HepG2 (cell line): ENCODE measurements around the gene FAM131A. TPM values are rescaled to one million over a fixed set of nuclear protein-coding genes. Genes with fewer than 3 reads are reported as not detected.

ENCODE experiments used
- ARID3A ChIP-seq: IDR thresholded peaks from 2 replicates; pipeline ENCODE4 v1.6.1; 2012; ENCODE audit warnings: low read depth, low read length, improper control_type of control experiment
- CCDC6 ChIP-seq: sonication (generic); formaldehyde crosslinking; IDR thresholded peaks from 2 replicates; pipeline ENCODE4 v1.8.1; 2022; ENCODE audit warnings: mild to moderate bottlenecking, missing genetic modification reagents, moderate library complexity
- ELF3 ChIP-seq: IDR thresholded peaks from 2 replicates; pipeline ENCODE4 v1.6.1; 2016; ENCODE audit warnings: missing genetic modification reagents, missing compliant biosample characterization
- GTF2F1 ChIP-seq: fragments of 150-350 bp; IDR thresholded peaks from 2 replicates; pipeline ENCODE4 v1.6.1; 2014; ENCODE audit warnings: low read length
- HNF1B ChIP-seq: sonication (generic); formaldehyde crosslinking; IDR thresholded peaks from 2 replicates; pipeline ENCODE4 v1.5.1; 2020; ENCODE audit warnings: mild to moderate bottlenecking, moderate library complexity, missing genetic modification reagents
- HOXA3 ChIP-seq: sonication (generic); formaldehyde crosslinking; IDR thresholded peaks from 2 replicates; pipeline ENCODE4 v1.5.0; 2020; ENCODE audit warnings: missing genetic modification reagents
- IKZF5 ChIP-seq: IDR thresholded peaks from 2 replicates; pipeline ENCODE4 v1.6.1; 2018; ENCODE audit warnings: missing genetic modification reagents, mild to moderate bottlenecking, missing compliant biosample characterization
- NFE2L2 ChIP-seq: fragments of 150-350 bp; IDR thresholded peaks from 2 replicates; pipeline ENCODE4 v1.6.1; 2014; ENCODE audit warnings: low read length
- POGK ChIP-seq: sonication (generic); formaldehyde crosslinking; conservative IDR thresholded peaks from 2 replicates; pipeline ENCODE4 v1.8.0; 2022; ENCODE audit warnings: mild to moderate bottlenecking, moderate library complexity, missing genetic modification reagents
- SNAPC5 ChIP-seq: sonication (generic); formaldehyde crosslinking; IDR thresholded peaks from 2 replicates; pipeline ENCODE4 v1.8.1; 2023; ENCODE audit warnings: mild to moderate bottlenecking, missing genetic modification reagents, borderline replicate concordance
- SNRNP70 ChIP-seq: fragments of 200-400 bp; formaldehyde crosslinking; IDR thresholded peaks from 2 replicates; pipeline ENCODE4 v1.6.1; 2017; ENCODE audit warnings: mild to moderate bottlenecking, low read depth, low read length, moderate library complexity
- TEAD2 ChIP-seq: sonication (generic); formaldehyde crosslinking; IDR thresholded peaks from 2 replicates; pipeline ENCODE4 v1.9.0; 2021; ENCODE audit warnings: missing genetic modification reagents
- TMF1 ChIP-seq: sonication (generic); formaldehyde crosslinking; IDR thresholded peaks from 2 replicates; pipeline ENCODE4 v1.8.1; 2022; ENCODE audit warnings: low read depth, missing genetic modification reagents
- ZBTB42 ChIP-seq: sonication (generic); formaldehyde crosslinking; IDR thresholded peaks from 2 replicates; pipeline ENCODE4 v1.5.0; 2020; ENCODE audit warnings: mild to moderate bottlenecking, missing genetic modification reagents
- ZC3H13 ChIP-seq: sonication (generic); formaldehyde crosslinking; IDR thresholded peaks from 2 replicates; pipeline ENCODE4 v1.8.1; 2023; ENCODE audit warnings: mild to moderate bottlenecking, missing genetic modification reagents, moderate library complexity
- ZFP91 ChIP-seq: sonication (generic); formaldehyde crosslinking; IDR thresholded peaks from 2 replicates; pipeline ENCODE4 v1.9.0; 2022; ENCODE audit warnings: missing genetic modification reagents, mild to moderate bottlenecking, borderline replicate concordance
- ZFX ChIP-seq: sonication (generic); formaldehyde crosslinking; IDR thresholded peaks from 2 replicates; pipeline ENCODE4 v1.4.0; 2020; ENCODE audit warnings: mild to moderate bottlenecking, low read depth, missing genetic modification reagents, moderate library complexity
- ZKSCAN5 ChIP-seq: sonication (generic); formaldehyde crosslinking; IDR thresholded peaks from 2 replicates; pipeline ENCODE4 v1.5.1; 2020; ENCODE audit warnings: mild to moderate bottlenecking, missing genetic modification reagents
- ZNF282 ChIP-seq: fragments of 450-650 bp; IDR thresholded peaks from 2 replicates; pipeline ENCODE4 v1.6.1; 2018; ENCODE audit not compliant: partially characterized antibody
- ZNF3 ChIP-seq: IDR thresholded peaks from 2 replicates; pipeline ENCODE4 v1.7.0; 2017; ENCODE audit warnings: inconsistent platforms
- ZNF746 ChIP-seq: sonication (generic); formaldehyde crosslinking; IDR thresholded peaks from 2 replicates; pipeline ENCODE4 v1.8.0; 2022; ENCODE audit warnings: mild to moderate bottlenecking, missing genetic modification reagents
- ZNF782 ChIP-seq: sonication (generic); formaldehyde crosslinking; IDR thresholded peaks from 2 replicates; pipeline ENCODE4 v1.4.0; 2020; ENCODE audit warnings: missing genetic modification reagents, mild to moderate bottlenecking, borderline replicate concordance
- polyA plus RNA-seq, 8 experiments: library from polyadenylated mRNA; depleted of rRNA in 3 of 8; stranded (reverse) in 7 of 8; unstranded in 1 of 8; fragments of >200 nt; fragmentation: Illumina TruSeq in 4 of 8; extraction: Trizol in 4 of 8; gene quantifications; 2 replicates each; pipeline versions ENCODE4 v1.2.1 to v1.2.3, GENCODE V29; 2011 to 2016; ENCODE audit warnings: low read depth in 4 of 8, missing spikeins in 1 of 8, mixed read lengths in 1 of 8; ENCODE audit not compliant: insufficient read depth in 1 of 8
- total RNA-seq, 5 experiments: library from RNA; depleted of rRNA; stranded (reverse); fragments of >200 nt; fragmentation: Illumina TruSeq; extraction: Trizol; gene quantifications; 2 replicates each; pipeline ENCODE4 v1.2.3, GENCODE V29; 2016; ENCODE audit warnings: low read depth in 1 of 5

The FAM131A gene
- total and polyA plus RNA-seq, 2 of the 13 experiments (the other 11 are each of a cell fraction or from before 2014, with no cell fraction given), result 9.2 to 9.3 TPM

- TF ChIP-seq TEAD2 (CRISPR knock-in tag) (0 out of 2 replicates have a peak, but pooled peaks have one; percentile 52), ZFP91 (CRISPR knock-in tag) (no peak; the same call in 1 of the 2 replicates), ZNF282 (no peak), SNAPC5 (CRISPR knock-in tag) (no peak; the same call in 1 of the 2 replicates), SNRNP70 (no peak), ZNF3 (CRISPR knock-in tag) (no peak), ZNF782 (no peak), NFE2L2 (no peak), ZBTB42 (CRISPR knock-in tag) (no peak), TMF1 (CRISPR knock-in tag) (no peak), ZKSCAN5 (CRISPR knock-in tag) (peak; percentile 79; the same call in 1 of the 2 replicates), HOXA3 (no peak), ZC3H13 (CRISPR knock-in tag) (no peak), IKZF5 (CRISPR knock-in tag) (no peak), CCDC6 (CRISPR knock-in tag) (no peak), HNF1B (no peak), GTF2F1 (no peak), ELF3 (no peak), ZFX (peak; percentile 14; the same call in 1 of the 2 replicates), ARID3A (no peak), ZNF746 (CRISPR knock-in tag) (no peak), POGK (CRISPR knock-in tag) (no peak)
Measured at GRCh38 chr3:184299488-184300377, 37.7 kb upstream of the FAM131A start (continued).
